GM12801 (cell line): ENCODE measurements around the gene YY1AP1.

Source experiments
- TF ChIP-seq, protein P1 (sequence below): IDR thresholded peaks from one replicate; pipeline ENCODE4 v1.5.1; 2011; ENCODE audit warnings: control low read depth; ENCODE audit not compliant: insufficient read length; ENCODE audit errors: extremely low read depth

YY1AP1 gene

DNA sequence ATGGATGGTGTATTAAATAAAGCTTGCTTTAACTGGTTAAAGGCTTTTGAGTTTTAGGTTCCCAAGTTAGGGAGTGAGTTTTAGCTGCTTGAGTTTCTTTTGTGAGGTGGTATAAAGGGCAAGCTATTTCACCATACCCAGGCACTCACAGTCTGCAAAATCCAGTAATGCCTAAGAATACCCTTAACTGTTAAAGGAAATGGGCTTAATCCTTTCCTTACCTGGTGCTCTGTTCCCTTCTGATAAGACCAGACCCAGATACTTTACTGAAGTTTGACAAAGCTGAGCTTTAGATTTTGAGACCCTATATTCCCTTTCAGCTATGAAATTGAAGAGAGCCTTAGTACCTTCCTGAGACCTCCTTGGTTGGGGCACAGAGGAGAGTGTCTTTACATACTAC lies 48.2 kb downstream of the YY1AP1 start:
- TF ChIP-seq, protein P1, sequence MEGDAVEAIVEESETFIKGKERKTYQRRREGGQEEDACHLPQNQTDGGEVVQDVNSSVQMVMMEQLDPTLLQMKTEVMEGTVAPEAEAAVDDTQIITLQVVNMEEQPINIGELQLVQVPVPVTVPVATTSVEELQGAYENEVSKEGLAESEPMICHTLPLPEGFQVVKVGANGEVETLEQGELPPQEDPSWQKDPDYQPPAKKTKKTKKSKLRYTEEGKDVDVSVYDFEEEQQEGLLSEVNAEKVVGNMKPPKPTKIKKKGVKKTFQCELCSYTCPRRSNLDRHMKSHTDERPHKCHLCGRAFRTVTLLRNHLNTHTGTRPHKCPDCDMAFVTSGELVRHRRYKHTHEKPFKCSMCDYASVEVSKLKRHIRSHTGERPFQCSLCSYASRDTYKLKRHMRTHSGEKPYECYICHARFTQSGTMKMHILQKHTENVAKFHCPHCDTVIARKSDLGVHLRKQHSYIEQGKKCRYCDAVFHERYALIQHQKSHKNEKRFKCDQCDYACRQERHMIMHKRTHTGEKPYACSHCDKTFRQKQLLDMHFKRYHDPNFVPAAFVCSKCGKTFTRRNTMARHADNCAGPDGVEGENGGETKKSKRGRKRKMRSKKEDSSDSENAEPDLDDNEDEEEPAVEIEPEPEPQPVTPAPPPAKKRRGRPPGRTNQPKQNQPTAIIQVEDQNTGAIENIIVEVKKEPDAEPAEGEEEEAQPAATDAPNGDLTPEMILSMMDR: no peak

DNA sequence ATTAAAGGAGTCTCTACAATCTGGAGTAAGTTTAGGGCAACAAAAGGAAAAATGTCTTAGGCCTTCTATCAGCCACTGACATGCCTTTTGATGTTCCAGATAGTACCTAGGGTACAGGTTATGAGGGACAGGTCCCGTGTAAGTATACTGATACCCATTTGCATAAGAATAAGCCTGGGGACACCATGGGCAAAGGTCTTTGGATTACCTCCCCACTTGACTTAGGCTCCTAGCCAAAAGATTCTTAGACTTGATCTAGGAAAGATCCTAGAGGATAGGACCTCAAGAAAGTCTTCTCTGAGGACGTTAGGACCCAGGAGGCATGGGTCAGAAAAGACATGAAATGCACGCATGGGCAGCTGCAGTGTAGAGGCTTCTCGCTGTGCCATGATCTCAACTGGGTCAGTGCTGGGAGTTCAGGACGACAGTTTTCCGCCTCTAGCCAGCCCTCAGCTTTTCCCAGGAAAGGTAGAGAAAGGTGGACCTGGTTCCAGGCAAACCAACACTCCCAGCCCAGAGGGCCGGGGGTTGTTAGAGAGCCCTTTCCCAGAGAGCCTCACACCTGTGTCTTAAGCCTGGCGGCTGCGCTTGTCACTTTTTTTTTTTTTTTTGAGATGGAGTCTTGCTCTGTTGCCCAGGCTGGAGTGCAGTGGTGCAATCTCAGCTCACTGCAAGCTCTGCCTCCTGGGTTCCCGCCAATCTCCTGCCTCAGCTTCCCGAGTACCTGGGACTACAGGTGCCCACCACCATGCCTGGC lies 52.0 kb downstream of the YY1AP1 start:
- TF ChIP-seq, protein P1: no peak

DNA sequence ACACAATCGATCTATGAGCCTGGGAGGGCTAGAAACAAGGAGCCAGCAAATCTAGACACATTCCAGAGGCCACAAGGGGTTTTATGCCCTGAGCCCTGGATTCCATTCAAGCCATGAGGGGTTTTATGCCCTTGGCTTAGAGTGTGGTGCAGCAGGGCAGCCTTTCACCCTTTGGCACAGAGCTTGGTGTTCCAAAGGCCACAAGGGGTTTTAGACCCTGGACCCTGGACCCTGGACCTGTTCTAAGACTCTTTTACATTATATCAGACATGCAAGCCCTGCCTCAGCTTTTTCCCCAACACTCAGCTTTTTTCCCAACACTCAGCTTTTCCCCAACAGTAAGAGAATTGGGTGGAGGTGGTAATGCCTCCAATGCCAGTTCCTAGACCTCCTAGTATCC lies 65.2 kb downstream of the YY1AP1 start:
- TF ChIP-seq, protein P1: no peak

DNA sequence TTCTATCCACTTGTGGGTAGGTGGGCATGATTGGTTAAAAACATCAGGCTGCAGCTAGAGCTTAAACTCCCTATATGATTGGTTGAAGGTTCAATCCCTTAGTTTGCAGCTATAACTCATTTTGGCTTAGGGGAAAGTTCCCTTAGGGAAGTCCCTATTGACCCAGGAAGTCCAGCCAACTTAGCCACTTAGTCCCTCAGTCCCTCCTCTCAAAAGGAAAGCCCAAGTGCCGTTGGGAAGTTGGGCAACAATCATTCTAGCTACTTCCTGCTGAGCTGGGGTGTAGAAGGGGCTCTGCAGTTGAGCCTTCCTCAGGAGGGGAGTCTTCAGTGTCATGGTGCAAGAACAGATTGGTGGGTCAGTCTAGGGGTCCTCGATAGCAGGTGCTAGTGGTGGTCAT lies 66.4 kb downstream of the YY1AP1 start:
- TF ChIP-seq, protein P1: no peak

DNA sequence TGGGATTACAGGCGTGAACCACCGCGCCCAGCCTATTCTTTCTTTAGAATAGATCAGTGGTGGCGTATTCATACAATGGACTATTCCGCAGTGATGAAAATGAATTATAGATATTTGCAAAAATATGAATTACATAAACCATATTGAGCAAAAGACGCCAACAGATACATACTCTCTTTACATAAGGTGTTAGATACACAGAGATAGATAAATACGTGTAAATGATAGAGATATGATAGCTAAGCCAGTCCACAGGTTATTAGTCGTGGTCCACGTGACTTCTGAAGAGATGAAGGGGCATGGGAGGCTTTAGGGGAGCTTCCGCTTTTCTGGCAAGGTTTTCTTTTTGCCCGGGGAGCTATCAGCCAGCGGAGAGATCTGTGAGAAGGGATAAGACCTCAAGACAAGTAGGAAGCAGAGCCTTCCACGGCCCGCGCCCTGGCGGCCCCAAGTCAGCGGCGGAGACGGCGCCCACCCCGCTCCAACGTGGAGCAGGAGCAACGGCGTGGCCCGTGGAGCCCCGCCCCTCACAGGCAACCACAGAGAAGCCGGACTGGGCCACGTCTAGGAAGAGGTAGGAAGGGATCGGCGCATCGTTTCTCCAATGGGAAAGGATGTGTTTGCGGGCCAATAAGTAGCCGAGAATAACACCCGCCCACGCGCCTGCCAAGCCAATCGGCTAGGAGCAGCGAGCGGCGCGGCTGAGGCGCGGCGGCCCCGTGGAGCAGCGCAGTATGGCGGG lies 78.9 kb downstream of the YY1AP1 start, which contains the start of gene MSTO1:
TSS of gene MSTO1 (plus strand) at position 704 of the 742 bp plus-strand sequence. CDS start at position 735, 31 bp downstream.
- TF ChIP-seq, protein P1: no peak
